Activated CD4-positive, alpha-beta T cell treated with anti-CD3 and anti-CD28 coated beads for 4 hours (primary cell): ENCODE measurements around the gene SMOC2.
"Not testable (repeated sequence)": the region's sequence is repeated elsewhere in the genome, so short reads cannot be mapped to it uniquely, and the experiment has no call there.

Source experiments
- DNase-seq, 2 donors: peaks; one replicate each; pipeline ENCODE4 v3.0.0-alpha.2; 2020

Gene SMOC2

DNA sequence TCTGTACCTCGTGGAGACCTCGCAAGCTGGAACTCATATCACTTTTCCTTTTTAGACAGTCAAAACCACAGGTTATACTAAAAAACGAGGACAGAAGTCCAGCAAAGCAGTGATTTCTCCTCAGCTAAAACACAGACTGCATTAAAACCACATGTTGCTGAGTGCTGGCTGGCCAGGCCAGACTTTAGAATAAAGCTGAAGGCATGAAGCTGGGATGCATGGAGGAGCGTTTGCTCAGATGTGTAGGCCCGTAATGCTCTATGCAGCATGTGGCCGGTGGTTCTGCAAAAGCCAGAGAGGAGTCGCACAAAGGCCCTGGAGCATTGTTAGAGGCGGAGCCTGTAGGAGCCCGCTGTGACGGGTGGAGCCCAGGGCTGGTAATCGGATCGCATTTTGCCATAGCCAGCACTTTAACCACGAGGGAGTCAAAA is 83.6 kb downstream of the SMOC2 start:
- no peak for DNase-seq

DNA sequence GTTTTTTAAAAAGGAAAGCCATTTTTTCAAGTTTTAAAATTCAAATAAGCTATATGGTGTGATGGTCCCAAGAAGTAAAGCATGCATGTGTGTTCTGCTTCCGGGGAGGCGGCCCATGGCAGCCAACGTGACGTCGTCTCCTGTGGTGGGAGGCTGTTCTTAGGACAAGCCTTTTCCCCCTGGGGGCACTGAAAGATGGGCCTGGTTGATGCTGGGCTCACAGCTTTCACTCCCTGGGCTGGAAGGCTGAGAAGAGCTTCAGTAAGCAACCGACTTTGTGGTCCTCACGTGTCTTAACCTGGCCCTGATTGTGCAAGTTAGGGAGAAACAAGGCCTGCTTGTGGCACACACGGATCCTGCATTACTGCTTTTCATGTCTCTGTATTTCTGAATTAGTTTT is 84.1 kb downstream of the SMOC2 start:
- DNase-seq: no peak

DNA sequence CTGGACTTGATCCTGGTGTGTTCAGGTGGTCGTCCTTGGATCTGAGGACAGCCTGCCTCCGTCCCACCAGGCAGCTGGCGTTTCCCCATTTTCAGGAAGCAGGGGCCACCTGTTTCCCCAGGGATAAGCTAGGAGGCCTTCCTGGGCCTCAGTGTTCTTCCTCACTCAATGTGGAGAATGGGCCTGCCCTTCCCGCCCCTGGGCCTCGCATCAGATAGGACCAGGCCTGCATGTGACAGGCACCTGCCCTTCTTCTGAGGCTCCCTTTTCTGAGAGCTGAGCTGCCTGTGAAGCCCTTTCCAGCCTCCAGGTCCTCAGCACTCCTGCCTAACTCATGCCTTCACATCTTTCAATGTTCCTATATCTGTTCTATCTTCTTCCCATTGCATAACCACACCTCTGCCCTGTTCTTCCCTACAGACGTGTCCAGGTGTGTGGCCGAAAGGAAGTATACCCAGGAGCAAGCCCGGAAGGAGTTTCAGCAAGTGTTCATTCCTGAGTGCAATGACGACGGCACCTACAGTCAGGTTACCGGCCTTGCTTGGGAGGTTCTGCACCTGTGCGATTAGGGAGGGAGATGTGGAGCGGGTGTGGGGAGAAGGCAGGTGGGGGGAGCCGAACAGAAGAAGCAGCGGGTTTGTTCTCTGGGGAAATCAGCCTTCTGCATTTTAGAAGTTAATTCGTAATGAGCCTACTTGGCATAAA is 85.1 kb downstream of the SMOC2 start:
- no peak for DNase-seq

DNA sequence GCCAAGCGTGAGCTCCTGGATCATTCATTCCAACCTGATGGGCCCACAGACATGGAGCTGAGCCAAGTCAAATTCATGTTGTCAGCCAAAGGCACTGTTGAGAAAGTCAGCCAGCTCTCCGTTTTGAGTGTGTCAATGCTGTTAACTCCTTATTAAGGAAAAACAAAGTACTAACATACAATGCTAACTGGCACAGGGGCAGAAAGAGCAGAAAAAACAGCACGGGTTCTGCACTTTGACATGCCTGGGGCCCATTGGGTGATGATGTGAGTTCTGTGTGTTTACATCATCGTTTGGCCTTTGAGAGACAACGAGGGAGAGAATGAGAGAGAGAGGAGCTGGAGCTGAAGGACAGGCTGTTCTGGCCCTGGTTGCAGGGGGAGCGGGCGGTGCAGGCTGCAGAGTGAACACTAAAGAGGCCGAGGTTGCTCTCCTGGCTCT is 85.9 kb downstream of the SMOC2 start:
- no peak for DNase-seq

DNA sequence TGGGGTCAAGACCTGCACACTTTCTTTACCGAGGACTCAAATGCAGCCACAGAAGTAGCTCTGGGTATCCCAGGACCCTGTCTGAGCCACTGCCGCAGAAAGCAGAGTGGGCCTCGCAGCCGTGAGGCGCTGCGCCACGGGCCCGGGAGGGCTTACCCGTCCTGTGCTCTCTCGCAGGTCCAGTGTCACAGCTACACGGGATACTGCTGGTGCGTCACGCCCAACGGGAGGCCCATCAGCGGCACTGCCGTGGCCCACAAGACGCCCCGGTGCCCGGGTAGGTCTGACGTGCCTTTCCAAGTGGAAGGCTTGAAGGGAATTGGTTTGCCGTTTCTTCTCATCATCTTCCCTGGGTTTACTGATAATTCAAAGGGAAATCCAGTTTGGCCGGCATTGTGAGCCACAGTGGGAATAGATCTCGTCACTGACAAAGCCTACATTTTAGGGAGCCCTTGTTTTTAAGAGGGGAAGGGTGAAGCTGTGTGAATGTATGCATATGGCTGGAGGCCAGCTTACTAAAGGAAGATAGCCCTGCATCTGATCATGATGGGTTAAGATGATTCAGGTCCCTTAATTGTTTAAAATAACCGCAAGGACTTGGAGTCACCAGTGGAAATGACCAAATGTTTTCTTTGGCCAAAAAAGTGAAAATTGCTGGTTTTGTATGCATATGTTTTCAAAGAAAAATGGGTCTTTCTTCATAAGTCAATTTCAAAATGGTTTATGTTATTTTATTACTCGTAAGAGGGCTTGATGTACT is 86.6 kb downstream of the SMOC2 start:
- DNase-seq: no peak

DNA sequence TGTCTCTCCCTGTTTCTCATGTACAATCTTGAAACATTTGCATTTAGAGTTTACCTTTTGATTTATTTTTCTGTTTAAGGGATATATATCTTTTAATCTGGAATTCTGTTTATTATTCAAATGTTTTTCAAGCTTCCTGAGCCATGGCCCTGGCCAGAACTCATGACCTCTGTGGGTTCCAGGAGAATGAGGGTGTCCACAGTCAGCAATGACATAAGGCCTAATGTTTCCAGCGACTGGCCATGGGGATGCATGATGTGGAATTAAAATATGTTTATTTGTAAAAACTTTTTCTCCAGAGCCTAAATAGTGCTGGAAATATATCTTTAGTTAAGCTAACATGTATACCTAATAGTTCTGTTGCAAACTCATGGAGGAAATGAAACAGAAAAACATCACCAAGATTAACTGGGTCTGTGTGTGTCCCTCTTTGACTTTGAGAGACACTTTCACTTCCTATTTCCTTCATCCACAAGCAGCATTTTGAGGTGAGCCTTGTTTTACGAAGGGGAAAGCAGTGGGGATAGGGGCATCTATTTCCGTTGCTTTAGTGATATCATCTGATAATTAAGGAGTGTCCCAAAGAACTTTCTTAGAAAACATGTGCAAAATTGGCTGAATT is 87.6 kb downstream of the SMOC2 start:
- DNase-seq: no peak

DNA sequence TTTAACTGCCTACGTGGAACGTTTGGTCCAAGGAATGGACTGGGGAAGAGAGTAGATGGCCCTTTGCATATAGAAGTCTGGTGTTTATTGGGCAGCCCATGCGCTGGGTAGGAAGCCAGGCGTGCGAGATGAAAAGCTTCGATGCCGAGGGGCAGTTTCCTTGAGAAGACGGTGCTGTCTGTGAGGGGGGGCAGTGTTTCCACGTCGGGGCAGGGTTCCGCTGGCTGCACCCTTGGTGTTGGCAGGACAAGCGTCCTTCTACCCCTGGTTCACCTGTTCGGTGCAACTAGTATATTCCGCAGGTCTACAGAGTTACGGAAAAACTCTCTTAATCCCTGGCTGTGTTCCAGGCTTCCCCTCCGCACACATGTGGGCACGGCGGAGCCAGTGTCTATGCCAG is 88.2 kb downstream of the SMOC2 start:
- DNase-seq: no peak

DNA sequence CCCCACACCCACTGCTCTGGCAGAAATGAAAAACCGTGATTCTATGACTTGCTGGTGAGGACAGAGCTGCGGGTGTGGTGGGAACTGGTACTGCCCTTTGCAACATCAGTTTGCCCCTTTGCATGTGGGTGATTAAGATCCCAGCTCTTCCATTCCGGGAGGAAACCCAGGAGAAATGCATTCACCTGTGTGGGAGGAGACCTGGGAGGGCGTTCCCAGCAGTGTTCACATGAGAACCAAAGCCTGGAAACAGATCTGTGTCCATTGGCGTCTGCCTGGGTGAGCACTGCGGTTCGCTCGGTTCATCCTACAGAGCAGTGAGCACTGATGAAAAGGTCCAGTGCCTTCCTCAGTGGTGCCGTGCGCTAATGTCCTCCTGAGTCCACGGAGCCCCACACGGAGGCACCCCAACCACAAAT is 89.7 kb downstream of the SMOC2 start:
- DNase-seq: no peak

DNA sequence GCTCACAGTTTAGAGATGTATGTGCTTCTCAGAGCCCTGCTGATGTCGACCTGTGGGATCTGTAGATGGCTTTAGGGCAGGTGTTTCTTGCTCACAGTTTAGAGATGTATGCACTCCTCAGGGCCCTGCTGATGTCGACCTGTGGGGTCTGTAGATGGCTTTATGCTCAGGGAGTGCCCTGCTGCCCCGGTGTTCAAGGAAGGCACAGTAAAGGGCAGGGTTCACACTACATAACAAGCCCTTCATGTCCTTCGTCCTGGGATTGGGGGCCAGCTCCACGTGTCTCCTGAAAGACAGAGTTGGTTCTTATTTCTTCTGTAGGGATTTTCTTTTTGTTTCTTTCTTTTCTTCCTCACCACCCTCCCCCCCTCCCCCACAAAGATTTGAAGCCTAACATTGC is 91.1 kb downstream of the SMOC2 start:
- no peak for DNase-seq

DNA sequence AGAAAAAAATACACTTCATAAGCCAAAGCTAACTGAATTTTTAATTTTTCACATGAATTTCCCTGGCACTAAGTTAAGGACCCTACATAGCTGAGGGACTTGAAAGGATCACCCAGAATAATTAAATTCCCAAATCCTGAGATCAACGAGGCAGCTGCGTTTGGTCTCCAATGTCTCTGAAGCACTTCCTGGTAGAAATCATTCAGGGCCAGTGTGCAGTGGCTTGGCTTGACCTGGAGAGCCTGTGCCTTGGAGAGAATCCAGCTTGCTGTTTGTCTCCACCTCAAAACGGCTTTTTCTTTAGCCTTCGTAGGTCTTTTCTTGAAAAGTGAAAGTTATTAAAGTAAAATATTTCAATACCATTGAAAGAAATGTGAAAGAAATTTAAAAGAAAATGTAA is 92.4 kb downstream of the SMOC2 start:
- DNase-seq: no peak

DNA sequence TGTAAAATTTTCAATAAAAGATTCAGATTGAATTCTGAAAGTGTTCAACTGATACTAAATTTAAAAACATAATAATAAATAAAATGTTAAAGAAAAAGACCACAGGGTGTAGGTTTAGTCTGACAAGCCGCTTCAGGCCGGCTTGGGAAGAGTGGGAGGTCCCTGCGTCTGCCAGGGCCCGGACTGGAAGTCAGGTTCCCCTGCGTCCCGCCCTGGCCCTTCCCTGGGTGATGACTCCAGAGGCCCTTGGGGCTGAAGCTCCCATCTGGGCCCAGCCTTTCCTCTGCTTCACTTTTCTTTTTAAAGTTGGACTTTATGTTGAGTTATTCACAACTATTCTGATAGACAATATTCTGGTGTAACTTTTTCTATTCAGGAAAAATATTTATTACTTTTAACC is 93.3 kb downstream of the SMOC2 start:
- no peak for DNase-seq

DNA sequence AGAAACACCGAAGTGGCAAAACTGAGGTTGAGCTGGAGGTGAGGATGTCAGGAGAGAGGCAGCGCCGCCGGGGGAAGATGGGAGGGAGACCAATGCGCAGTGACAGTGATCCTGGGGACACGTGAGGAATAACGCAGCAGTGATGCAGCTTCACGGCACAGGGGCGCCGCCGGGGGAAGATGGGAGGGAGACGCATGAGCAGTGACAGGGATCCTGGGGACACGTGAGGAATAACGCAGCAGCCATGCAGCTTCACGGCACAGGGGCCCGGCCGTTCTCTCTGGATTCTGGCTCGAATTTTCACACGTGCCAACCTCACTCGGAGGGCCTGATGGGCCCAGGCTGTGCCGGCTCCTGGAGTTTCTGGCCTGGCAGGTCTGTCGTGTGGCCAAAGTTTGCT is 94.7 kb downstream of the SMOC2 start:
- DNase-seq: no peak

DNA sequence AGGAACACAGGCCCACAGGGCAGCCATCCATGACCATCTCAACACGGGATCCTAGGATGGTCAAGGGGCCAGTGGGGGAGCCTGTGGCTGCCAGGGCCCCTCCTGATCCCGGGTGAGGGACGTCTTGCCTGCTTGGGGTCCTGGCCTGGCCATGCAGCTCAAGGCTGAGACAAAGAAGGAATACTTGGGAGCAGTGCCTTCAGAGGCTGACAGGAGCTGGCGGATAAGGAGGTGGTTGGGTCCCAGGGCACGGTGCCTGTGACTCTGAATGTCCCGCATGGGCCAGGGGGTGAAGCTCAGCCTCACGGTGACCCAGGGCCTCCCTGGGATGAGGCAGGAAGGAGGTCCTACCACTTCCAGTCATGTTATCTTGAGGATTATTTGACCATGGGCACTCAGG is 95.2 kb downstream of the SMOC2 start:
- DNase-seq: no peak

DNA sequence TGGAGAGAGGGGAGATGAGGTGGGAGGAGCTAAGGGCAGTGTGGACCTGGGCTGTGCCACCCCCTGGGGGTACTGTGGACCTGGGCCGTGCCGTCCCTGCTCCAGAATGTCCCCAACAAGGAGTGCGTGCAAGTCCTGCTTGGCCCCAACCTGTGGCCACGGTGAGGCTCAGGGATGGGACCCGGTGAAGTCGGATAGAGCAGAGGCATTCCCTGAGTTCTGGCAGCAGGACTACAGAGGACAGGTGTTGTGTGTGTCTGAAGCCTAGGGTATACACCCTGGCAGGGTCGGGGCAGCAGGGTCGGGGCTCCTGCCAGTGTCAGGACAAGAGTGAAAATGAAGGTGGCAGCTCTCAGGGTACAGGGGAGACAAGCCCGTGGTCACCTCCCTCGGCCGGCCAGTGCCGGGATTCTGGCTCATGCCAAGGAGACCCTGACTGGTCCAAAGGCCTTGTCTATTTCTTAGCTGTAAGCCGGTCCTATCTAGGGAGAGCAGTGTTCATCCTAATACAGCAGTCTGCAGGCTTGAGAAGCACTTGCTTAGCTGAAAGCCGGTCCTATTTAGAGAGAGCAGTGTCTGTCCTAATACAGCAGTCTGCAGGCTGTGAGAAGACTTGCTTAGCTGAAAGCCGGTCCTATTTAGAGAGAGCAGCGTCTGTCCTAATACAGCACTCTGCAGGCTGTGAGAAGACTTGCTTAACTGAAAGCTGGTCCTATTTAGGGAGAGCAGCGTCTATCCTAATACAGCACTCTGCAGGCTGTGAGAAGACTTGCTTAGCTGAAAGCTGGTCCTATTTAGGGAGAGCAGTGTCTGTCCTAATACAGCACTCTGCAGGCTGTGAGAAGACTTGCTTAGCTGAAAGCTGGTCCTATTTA is 95.9 kb downstream of the SMOC2 start:
- DNase-seq: no peak

DNA sequence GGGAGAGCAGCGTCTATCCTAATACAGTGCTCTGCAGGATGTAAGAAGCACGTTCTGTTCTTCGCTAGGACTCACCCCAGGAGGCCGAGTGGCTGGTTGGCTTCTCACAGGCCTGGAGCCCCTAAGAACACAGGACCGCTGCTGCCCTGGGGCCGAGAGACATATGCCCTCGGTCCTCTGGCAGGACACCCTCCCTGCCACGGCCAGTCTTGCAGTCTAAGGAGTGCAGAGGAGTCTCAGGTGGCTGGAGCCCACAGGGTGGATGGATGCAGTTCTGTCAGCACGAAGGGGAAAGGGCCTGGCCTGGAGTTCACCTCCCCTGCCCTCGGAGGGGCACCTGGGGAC is 96.5 kb downstream of the SMOC2 start:
- DNase-seq: no peak

DNA sequence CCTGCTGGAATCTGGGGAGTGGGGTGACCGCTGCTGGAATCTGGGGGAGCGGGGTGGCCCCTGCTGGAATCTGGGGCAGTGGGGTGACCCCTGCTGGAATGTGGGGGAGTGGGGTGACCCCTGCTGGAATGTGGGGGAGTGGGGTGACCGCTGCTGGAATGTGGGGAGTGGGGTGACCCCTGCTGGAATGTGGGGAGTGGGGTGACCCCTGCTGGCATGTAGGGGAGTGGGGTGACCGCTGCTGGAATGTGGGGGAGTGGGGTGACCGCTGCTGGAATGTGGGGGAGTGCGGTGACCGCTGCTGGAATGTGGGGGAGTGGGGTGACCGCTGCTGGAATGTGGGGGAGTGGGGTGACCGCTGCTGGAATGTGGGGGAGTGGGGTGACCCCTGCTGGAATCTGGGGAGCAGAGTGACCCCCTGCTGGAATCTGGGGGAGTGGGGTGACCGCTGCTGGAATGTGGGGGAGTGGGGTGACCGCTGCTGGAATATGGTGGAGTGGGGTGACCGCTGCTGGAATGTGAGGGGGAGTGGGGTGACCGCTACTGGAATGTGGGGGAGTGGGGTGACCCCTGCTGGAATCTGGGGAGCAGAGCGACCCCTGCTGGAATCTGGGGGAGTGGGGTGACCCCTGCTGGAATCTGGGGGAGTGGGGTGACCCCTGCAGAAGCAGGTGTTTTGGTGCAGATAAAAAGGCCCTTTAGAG is 97.4 kb downstream of the SMOC2 start:
- not testable (repeated sequence) for DNase-seq

DNA sequence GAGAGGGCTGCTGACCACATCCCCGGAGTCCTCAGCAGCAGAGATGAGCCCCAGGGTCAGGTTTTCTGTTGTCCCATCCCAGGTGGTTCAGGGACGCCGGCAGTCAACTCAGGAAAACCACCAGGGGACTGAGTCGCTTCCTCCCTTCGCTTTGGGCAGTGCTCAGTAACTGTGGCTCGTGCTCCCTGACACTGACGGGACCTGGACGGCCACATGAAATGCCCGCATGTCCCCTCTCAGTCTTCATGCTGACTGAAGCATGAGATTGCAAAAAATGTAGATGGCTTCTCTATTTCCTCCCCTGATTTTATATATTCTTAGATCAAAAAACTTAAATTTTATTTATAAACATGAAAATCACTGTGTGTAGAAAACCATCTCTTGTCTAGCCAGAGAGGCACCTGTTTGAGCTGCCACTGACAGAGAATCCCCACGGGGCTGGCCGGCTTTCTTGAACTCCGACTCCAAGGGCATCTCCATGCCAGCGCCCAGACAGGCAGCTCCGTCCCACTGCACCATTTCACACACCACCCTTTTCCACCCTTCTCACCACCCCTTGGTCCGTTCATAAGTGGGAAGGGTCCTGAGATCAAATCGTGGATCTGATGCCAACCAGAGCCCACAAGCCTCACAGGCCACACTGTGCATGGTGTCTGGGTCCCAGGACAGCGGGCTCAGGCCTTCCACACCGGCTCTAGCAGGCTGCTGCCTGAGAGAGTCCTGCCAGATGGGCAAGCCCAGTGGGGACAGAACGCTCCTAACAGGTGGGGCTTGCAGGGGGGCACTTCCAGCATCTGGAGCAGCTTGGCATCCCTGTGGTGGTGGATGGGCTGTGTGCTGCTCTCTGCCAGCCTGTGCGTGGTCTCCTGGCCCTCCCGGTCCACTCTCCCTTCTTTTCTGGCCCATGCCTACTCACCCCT is 98.2 kb downstream of the SMOC2 start:
- no peak for DNase-seq

DNA sequence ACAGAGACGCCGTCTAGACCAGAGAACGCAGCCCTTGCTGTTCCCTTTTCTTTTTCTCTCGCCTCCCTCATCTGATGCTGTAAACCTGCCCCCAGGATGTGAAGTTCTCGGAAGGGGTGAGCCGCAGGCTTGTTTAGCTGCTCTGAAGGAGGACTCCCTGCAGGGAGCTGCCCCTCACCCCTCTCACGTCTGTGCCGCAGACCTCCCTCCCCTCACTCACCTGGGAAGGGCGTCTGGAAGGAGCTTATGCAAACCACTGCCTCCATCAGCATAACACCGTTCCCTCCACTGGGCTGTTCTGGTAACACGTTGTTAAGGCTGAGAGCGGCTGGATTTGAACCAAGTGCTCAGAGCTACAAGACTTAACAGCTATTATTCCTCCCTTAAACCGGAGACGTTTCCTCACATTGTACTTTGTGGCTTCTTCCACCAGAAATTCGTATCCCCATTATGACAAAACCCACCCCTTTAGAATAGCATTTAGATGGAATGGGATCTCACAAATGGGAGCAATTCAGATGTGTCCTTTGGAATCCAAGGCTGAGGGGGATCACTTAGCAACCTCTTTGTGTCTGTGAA is 99.8 kb downstream of the SMOC2 start:
- no peak for DNase-seq

DNA sequence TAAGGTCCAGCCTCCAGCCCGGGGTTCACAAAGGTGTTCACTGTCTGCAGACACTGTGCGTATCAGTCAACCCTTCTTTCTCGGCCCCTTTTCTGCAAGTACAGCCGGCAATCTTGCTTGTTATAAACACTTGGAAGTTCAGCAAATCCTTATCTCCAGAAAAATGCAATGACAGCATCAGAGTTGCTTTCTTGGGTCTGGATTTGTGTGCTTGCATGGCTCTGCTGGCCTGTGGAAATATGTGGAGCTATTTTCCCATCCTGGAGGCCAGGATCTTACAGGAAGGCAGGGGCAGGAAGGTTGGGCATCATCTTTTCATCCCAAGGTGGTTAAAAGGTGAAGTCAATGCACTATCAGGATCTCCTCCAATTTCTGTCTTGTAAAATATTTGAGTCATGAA is 100.3 kb downstream of the SMOC2 start:
- no peak for DNase-seq

DNA sequence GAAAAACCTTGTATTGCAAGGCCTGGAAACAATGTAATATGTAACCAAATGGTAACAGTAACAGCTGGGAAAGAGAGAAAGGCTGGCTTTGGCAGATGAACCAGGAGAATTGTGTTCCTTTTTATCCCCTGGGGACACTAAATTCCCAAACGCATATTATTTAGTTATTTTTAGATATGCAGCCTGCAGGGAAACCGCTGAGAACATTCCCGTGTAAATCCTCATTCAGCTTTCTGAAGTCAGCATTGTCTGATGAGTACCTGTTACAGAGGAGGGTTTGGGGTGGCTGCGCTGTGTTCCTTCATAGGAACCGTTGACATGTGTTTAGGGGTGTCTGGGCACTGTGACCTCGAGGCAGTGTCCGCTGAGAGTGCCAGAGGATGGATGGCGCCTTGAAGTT is 101.3 kb downstream of the SMOC2 start:
- DNase-seq: no peak

DNA sequence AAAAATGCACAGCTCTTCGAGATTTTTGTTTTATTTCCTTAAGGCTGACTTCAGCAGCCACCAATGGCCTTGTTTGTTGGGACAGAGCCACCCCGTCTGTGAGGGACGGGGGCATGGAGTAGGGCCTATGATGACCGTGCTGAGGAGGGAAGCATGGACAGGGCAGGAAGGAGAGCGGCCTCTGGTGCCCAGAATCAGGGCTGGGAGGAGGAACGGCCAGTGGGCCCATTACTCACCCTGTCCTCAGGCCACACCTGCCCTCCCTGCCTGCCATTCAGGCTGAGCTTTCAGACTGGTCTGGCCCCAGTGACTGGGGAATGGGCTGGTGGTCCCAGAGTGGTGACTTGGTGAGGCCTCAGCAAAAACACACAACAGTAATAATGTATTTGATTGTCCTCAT is 104.4 kb downstream of the SMOC2 start:
- no peak for DNase-seq
